K562 (cell line): ENCODE results near the gene CALML6.

ENCODE experiments used
- EP300 ChIP-seq: IDR thresholded peaks from 2 replicates; pipeline ENCODE4 v1.6.1; 2012; ENCODE audit warnings: low read length, improper control_type of control experiment
- EZH2 ChIP-seq: IDR thresholded peaks from 2 replicates; pipeline ENCODE4 v1.6.1; 2012; ENCODE audit warnings: low read depth, mild to moderate bottlenecking, inconsistent platforms, low read length, borderline replicate concordance
- FUS ChIP-seq: fragments of 200-400 bp; formaldehyde crosslinking; optimal IDR thresholded peaks from 2 replicates; pipeline ENCODE3; 2017; ENCODE audit warnings: low read depth, low read length
- KLF16 ChIP-seq: IDR thresholded peaks from 2 replicates; pipeline ENCODE4 v1.6.1; 2016; ENCODE audit warnings: antibody characterized with exemption
- MLX ChIP-seq, 2 experiments: fragments of 450-650 bp in 1 of 2; sonication (generic) in 1 of 2; formaldehyde crosslinking; conservative IDR thresholded peaks; 2 replicates each; pipeline versions ENCODE4 v1.4.0 to v1.8.1; 2020 to 2022; ENCODE audit warnings: mild to moderate bottlenecking in 1 of 2, missing genetic modification reagents in 1 of 2
- NR1H2 ChIP-seq: sonication (generic); formaldehyde crosslinking; IDR thresholded peaks from 2 replicates; pipeline ENCODE4 v1.4.0; 2020; ENCODE audit warnings: mild to moderate bottlenecking, missing genetic modification reagents
- RBM34 ChIP-seq: fragments of 200-400 bp; formaldehyde crosslinking; IDR thresholded peaks from 2 replicates; pipeline ENCODE4 v1.6.1; 2018; ENCODE audit warnings: low read length, borderline replicate concordance; ENCODE audit not compliant: insufficient read depth
- TCF7L2 ChIP-seq: fragments of 150-350 bp; IDR thresholded peaks from 2 replicates; pipeline ENCODE4 v1.6.1; 2016; ENCODE audit warnings: low read depth, mild to moderate bottlenecking, low read length, moderate library complexity
- WHSC1 ChIP-seq: IDR thresholded peaks from one replicate; pipeline ENCODE4 v1.6.1; 2012; ENCODE audit warnings: low read length, control low read depth, inconsistent platforms
- ZNF354B ChIP-seq: fragments of 250-450 bp; sonication (Bioruptor Pico); IDR thresholded peaks from 2 replicates; pipeline ENCODE4 v1.4.0; 2020
- TF ChIP-seq, protein P1 (sequence below), 2 experiments: fragments of 450-650 bp in 1 of 2; sonication (generic) in 1 of 2; formaldehyde crosslinking in 1 of 2; IDR thresholded peaks in 1 of 2; conservative IDR thresholded peaks in 1 of 2; 2 replicates each; pipeline versions ENCODE4 v1.6.1 to v1.8.1; 2016 to 2023; ENCODE audit warnings: mild to moderate bottlenecking in 2 of 2, moderate library complexity in 2 of 2, inconsistent platforms in 1 of 2, missing genetic modification reagents in 1 of 2
- TF ChIP-seq, protein P2 (sequence below): fragments of 450-650 bp; IDR thresholded peaks from 2 replicates; pipeline ENCODE4 v1.6.1; 2016
- TF ChIP-seq, protein P3 (sequence below), 3 experiments: IDR thresholded peaks in 2 of 3; conservative IDR thresholded peaks in 1 of 3; 2 replicates each; pipeline ENCODE4 v1.5.1; 2011 to 2012; ENCODE audit warnings: low read length in 3 of 3, mild to moderate bottlenecking in 3 of 3, control low read depth in 2 of 3, improper control_type of control experiment in 1 of 3, inconsistent platforms in 1 of 3, low read depth in 1 of 3, mixed read lengths in 1 of 3, moderate library complexity in 1 of 3; ENCODE audit not compliant: insufficient read depth in 2 of 3

DNA sequence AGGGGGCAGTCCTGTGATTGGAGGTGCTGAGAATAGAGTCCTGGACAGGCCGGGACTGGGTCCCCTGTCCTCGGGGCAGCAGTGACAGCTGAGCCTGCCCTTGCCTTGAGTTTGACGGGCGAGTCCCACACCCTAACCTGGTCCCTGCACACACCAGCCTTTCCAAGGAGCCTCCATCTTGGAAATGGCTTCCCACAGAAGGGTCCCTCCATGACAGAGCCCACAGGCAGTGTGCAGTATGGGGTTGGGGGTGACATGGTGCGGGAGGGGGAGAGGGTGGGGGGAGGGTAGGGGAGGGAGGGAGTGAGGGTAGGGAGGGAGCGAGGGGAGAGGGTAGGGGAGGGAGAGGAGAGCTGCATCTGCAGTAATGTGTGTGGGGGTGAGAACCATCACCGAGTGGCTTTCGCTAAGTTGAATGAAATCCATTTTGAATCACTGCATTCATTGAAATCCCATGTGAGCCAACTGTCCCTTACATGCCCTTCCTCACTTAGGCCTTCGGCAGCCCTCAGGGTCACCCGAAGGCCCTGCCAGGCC, 14.1 kb downstream of the CALML6 start:
- TF ChIP-seq KLF16 (no peak), NR1H2 (no peak), TCF7L2 (no peak), WHSC1 (no peak), FUS (no peak), ZNF354B (no peak), EP300 (no peak), RBM34 (no peak), EZH2 (no peak), MLX (CRISPR knock-in tag; conservative IDR thresholded peaks at IDR 0.05) (no peak)
- TF ChIP-seq, protein P1, sequence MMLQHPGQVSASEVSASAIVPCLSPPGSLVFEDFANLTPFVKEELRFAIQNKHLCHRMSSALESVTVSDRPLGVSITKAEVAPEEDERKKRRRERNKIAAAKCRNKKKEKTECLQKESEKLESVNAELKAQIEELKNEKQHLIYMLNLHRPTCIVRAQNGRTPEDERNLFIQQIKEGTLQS (IDR thresholded peaks at IDR 0.05): no peak
- TF ChIP-seq, protein P1 (CRISPR knock-in tag; conservative IDR thresholded peaks at IDR 0.05): no peak
- TF ChIP-seq, protein P2, sequence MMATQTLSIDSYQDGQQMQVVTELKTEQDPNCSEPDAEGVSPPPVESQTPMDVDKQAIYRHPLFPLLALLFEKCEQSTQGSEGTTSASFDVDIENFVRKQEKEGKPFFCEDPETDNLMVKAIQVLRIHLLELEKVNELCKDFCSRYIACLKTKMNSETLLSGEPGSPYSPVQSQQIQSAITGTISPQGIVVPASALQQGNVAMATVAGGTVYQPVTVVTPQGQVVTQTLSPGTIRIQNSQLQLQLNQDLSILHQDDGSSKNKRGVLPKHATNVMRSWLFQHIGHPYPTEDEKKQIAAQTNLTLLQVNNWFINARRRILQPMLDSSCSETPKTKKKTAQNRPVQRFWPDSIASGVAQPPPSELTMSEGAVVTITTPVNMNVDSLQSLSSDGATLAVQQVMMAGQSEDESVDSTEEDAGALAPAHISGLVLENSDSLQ: no peak
- TF ChIP-seq, protein P3, sequence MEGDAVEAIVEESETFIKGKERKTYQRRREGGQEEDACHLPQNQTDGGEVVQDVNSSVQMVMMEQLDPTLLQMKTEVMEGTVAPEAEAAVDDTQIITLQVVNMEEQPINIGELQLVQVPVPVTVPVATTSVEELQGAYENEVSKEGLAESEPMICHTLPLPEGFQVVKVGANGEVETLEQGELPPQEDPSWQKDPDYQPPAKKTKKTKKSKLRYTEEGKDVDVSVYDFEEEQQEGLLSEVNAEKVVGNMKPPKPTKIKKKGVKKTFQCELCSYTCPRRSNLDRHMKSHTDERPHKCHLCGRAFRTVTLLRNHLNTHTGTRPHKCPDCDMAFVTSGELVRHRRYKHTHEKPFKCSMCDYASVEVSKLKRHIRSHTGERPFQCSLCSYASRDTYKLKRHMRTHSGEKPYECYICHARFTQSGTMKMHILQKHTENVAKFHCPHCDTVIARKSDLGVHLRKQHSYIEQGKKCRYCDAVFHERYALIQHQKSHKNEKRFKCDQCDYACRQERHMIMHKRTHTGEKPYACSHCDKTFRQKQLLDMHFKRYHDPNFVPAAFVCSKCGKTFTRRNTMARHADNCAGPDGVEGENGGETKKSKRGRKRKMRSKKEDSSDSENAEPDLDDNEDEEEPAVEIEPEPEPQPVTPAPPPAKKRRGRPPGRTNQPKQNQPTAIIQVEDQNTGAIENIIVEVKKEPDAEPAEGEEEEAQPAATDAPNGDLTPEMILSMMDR (IDR thresholded peaks at IDR 0.05 in 2 of 3, conservative IDR thresholded peaks at IDR 0.05 in 1 of 3; ENCODE audit: insufficient read depth in 2 of 3, low read depth in 1 of 3, low read length in 3 of 3): no peak
